Measurements from ENCODE around the gene LYPD6B.

Gene LYPD6B, protein sequence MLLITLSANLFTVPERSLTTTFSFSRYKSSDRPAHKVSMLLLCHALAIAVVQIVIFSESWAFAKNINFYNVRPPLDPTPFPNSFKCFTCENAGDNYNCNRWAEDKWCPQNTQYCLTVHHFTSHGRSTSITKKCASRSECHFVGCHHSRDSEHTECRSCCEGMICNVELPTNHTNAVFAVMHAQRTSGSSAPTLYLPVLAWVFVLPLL

DNA sequence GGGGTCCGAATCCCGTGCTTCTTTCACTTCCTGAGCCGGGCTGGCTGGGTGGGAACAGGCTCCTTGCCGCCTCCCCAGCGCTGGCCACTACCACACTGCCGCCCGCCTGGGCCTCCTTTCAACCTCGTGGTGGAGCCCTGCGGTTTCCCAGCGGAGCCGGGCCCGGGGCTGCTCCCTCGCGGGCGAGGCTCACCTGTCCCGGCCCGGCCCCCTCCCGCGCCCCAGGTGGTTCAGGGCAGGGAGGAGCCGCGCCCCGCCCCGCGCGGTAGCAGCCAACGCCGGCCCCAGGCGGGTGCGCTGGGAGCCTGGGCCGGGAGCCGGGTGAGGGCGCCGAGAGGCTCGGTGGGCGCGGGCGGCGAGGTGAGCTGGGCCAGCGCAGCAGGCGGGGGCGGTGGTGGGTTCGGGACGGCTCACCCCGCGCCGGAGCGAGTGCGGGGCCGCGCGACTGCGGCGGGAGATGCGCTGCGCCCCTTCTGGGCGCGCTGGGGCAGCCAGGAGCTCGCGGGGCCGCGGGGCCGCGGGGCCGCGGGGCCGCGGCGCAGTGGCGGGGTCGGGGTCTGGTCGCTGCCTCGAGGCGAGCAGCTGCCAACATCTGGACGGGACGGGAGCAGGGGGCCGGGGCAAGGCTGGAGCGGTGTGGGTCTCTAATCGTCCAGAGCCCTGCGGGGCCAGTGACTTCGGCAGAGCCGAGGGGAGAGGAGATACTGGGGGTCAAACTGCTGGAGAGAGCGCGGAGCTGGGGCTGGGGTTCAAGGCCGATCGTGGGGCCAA, at the start of gene LYPD6B:
LYPD6B (plus strand) TSS at position 258 of the 771 bp plus-strand sequence. CDS start 92,250 bp downstream, outside the sequence.
- DNase-seq: peak in 1 of 3 donors; percentile 21

DNA sequence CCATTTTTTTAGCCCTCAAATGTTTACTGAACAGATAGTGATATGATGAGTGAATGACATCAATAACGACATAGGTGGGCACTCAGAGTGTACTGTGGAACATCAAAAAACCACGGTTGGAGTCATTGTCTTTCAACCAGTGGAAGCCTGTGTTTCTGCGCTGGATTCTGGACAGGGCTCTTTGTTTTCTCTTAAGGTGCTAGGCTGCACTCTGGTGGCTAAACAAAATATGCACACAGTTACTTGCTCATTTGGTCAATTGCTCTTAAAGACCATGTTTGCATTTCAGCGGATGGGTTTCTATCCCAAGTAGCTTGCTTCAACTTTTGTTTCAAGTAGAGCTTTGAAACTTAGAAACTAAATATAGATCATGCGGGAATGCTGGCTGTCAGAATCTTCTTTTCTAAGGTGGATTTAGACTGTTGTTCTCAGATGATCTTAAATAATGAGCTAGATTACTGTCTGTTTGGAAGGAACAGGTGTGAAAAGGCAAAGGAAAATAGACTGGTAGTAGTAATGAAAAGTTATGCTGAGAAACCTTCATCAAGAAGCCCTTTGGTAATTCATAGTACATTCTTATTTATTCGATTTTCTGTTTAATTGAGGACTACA, 48.5 kb upstream of the LYPD6B start:
- peak; percentile 80 to 88 (median 83) for DNase-seq

DNA sequence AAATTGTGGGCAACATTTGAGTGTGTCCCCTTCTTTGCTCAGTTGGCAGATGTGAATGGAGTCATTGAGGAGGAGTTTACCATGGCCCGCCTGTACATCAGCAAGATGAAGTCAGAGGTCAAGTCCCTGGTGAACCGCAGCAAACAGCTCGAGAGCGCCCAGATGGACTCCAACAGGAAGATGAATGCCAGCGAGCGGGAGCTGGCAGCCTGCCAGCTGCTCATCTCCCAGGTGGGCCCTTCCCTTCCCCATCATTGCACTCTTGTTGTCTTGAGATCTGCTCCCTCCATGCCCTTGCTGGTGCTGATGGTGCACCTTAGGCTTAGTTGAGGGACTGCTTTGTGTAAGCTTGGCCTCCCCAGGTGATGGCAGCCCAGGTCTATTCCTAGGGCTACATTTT, 47.5 kb upstream of the LYPD6B start:
- DNase-seq: no peak

DNA sequence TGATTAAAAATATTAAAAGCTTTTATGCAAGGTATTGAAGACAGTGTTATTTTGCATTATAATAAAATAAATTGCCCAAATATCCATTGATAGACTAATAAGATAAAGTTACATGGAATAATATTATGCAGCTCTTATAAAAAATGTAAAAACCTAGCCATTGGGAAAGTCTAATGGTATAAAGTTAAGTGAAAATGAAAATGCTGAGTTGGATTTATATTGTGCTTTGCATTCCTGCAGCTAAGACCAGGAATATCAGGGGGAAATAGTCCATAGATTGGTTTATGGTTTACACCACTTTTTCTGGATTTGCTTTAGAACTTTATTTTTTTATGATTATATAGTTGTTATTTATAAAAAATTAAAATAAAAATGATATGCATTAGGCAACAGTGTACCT, 46.1 kb upstream of the LYPD6B start:
- no peak for DNase-seq

DNA sequence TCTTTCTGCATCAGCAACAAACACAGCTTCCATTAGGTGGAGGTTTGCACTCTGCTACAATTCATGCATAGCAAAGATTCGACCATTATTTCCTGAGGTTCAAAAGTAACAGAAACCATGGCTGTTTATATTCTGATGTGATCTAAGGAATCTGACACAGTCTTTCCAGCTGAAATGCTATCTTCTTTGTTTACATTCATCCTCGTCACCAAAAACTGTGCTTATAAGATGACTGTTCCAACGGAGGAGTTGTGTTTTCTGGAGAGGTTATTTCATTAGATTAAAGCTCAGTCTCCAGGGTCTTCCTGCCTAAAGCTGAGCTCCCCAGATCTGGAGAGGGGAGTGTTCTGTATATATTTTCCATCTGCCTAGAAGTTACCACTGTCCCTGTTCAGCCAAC, 45.1 kb upstream of the LYPD6B start:
- no peak for DNase-seq

DNA sequence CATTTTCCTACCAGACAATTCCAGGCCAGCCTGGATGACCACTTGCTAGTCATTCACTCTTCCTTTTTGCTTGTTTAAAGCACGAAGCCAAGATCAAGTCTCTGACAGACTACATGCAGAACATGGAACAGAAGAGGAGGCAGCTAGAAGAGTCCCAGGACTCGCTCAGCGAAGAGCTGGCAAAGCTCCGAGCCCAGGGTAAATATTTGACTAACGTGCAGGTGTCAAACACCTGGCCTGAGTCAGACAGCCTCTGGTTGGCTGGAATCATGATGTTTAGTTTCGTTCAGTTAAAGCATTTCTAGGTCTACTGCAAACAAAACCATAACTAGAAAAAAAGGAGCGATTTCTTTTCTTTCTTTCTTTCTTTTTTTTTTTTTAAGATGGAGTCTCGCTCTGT, 44.2 kb upstream of the LYPD6B start:
- DNase-seq: no peak

DNA sequence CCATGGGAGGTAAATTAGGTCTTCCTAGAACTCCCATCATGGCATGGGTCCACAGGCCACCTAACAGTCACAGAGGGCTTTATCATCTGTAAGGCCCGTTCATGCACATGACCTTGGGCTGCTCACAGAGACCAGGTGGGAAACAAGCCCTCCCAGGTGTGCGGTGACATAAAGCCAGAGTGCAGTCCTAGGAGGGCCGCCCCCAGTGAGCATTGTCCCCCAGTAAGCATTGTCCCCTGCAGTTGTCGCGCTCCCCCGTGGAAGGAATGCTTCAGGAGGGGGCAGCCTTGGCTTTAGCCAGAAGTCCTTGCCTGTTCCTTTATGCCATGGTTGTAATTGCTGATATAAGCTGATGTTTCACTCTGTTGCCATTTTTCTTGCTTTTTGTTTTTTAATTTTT, 41.7 kb upstream of the LYPD6B start:
- no peak for DNase-seq

DNA sequence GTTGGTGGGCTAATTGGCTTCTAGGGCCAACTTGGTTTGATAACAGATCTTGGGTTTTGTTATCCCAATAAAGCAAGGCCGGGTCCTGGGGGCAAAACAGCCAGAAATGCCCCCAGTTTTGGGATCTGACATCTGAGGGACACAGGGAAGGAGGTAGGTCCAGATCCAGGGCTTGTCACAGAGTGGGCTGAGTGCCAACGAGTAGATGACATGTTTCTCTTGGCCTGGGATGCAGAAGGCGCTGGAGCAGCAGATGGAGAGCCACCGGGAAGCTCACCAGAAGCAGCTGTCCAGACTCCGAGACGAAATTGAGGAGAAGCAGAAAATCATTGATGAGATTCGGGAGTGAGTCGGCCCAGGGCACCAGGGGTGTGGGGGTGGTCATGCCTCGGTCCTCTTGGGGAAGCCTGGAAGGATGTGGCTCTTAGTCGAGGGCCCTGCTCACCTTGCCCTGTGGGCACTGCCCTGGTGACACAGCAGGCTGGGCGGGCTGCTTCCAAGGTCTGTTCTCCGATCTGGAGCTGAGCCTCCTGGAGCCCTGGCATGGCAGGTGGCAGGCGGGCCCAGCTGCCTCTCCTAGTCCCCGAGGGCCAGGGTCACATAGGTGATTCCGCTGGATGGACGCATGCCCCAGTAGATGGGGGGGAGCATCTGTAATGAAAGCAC, 40.2 kb upstream of the LYPD6B start:
- no peak for DNase-seq

DNA sequence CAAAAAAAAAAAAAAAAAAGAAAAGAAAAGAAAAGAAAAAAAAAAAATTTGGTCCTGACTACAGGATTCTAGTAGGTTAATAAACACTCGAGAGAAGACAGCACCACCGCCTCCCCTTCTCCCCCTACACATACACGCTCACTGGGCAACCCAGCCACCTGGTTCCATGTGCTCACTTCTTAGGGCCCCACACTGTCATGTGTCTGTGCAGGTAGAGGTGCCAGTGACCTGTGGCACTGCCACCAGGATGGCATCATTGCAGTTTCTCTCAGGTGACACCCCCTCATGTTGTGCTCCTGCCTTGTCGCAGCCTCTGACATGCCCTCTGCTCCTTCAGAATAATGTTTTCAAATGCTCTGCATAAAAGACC, 39.7 kb upstream of the LYPD6B start:
- DNase-seq: no peak

DNA sequence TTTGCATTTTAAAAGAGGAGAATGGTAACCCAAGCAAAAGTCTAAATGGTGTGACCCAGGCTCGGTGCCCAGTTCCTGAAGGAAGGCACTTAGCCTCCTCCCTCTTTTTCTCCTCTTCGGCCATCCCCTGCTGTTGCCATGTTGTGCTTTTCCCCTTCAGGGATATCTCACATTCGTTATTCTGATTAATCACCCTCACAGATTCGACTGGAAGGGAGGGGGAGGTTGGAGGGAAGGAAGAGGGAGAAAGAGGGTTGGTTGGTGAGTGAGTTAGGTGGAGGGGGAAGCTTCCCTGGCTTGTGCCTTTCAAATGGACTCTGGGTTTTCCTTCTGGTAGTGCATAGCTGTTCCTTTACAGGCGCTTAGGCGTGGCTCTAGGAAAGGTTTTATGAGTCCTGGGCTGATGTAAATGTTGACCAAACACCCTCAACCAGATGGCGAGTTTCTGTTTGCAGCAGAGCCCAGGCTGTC, 39.0 kb upstream of the LYPD6B start:
- no peak for DNase-seq

DNA sequence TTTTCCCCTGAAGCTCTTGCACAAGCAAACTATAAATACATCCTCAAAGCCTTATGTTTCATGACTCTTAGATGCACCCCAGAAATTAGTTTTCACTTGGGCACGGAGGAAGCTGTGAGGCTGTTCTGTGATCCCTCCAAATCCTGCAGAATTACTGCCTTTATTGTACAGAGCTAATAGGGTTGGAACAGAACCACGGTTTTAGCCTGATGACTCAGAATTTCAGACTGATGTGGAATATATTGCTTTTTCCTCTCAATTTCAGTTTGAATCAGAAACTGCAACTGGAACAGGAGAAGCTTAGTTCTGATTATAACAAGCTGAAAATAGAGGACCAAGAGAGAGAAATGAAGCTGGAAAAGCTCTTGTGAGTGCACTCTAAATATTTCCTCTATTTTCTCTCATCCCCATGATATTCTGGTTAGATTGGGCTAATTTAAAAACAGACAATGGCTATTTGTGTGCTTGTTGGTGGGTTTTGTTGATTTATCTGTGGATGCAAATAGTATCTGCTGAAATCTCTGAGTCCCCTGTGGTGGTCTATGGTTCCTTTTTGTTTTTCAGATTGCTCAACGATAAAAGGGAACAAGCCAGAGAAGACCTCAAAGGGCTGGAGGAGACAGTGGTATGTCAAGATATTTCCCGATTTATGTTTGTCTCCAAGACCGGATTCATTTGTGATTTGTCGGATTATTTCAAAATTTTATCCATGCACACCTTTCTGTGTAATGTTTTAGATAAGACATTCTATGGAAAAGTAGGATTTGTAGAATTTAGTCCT, 38.2 kb upstream of the LYPD6B start:
- peak in 1 of 3 donors; percentile 20 for DNase-seq

DNA sequence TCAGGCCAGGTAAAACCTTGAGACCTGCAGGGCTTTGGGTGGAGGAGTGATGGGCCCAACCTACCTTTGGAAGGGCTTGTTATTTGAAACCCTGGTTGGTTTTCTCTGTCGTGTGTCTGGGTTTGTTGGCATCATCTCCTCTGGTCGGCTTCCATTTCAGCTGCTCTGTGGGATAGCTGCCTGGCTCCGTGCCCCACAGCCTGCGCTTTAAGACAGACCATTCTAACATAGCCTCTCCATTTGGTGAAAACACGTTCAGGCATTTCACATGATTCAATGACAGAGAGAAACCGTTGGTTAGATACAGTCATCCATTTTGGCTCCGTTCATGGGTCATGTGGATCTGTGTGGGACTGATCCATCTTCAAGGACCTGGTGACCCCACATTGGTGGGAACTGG, 37.0 kb upstream of the LYPD6B start:
- DNase-seq: no peak

DNA sequence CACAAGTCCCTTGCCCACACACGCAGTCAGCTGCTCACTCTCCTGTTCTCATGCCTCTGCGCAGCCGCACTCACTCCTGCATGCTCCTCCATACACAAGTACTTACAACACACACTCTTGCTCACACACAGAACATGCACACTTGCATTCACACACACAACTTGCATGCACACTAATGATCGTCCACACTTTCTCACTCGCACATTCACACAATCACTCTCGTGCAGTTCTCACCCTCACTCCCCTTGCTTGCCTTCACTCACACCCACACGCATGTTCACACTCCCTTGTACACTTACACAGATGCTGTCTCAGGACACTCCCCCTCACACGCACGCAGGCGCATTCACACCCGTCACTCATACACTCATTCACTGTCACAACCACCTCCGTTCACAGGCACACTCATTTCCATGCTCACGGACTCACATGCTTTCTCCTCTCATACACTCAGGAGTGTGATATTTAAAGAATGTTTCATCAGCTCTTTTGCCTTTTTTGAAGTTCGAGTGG, 36.1 kb upstream of the LYPD6B start:
- no peak for DNase-seq

DNA sequence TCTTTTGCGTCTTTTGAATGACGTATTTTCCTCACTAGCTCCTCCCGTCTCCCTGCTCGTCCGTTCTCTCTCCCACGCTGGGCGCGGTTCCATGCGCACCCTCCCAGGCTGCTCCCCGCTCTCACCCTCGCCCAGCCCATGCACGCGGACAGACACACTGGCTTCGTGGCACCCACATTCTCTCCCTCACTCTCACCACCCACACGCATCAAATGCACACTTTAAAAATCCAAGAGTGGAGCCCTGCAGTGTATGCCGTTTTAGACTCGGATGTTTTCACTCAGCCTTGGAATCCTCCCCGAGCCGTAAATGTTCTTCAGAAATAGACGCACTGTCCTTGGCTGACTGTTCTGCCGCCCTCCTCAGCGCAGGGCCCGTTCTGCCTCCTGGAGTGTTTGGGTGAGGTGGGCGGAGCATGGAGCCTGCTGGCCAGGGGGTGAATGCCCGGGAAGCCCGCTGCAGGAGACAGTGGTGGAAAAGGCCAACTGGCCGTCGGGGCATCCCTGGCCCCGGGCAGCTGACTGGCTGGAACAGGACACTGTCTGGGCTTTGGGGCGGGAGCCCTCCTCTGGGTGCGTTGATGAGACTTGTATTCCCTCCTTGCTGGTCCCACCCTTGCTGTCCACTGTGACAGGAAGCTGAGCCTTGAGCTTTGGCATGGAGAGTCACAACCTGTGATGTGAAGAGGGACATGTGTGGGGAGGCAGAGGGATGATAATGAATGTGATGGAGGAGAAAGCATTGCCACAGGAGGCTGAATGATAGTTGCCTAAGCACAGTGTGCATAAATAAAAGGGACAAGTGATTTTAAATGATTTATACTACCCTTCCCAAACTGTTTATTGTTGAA, 35.4 kb upstream of the LYPD6B start:
- DNase-seq: no peak

DNA sequence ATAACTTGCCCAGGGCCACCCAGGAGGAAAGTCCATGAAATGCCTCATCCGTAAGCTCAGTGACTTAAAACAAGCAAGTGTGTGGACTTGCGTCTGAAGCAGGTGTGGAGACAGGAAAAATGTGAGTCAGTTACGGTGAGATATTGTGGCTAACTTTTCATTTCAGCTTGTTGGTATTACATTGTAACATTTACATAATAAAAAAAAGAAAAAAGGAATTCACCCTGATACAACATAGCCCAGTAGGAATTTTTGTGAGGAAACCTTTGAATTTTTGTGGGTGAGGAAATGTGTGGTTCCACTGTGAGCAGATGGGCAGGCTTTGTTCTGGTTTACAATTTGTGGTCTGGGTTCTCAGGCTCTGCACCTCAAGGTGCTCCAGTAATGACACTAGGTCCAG, 33.7 kb upstream of the LYPD6B start:
- DNase-seq: no peak

DNA sequence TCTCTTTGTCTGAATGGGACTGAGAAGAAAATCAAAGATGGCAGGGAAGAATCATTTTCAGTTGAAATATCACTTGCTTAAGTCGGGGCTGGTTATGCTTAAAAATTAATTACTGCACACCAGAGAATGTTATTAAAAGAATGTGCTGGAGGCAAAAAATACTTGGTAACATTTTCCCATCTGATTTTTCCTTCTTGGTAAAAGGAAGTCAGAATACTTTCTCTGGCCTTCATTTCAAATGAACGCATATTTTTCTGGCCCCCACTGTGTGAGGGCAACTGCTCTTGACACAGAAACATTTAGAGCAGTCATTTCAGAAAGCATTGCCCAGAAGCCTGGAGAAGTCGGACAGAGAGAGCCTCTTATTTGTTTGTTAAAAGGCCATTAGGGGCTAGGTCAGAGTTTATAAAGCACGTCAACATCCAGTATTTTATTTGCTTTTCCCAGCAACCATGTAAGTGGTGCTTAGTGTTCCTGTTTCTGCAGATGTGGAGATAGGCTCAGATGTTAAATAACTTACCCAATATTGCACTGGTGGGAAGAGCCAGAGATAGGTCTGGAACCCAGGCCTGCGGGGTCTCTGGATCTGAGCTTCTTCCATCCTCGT, 32.9 kb upstream of the LYPD6B start:
- DNase-seq: no peak

DNA sequence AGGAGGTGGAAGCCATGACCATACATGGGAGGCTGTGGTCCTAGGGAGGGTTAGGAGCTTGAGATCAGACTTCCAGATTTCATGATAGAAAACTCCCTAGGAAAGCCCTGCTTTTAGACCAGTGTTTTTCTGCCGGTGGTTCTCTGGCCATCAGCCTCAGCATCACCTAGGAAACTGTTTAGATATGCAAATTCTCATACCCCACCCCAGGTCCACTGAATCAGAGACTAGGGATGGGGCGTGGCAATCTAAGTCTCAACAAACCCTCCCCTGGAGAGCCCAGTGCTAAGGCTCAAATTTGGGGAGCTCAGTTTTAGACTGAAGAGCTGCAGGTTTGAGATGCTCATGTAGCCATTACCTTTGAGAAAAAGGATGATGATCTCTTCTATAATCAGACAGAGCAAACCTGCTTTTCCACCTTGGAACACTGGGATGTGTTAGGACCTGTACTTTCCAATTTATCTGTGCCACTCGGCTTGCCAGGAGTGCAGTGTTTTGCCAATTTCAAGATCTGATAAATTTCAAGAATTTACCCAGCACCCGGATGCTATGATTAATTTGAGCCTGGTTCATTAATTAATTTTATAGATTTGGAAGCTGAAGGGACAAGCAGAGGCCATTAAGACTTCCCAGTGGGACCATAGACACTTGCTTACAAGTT, 31.5 kb upstream of the LYPD6B start:
- no peak for DNase-seq

DNA sequence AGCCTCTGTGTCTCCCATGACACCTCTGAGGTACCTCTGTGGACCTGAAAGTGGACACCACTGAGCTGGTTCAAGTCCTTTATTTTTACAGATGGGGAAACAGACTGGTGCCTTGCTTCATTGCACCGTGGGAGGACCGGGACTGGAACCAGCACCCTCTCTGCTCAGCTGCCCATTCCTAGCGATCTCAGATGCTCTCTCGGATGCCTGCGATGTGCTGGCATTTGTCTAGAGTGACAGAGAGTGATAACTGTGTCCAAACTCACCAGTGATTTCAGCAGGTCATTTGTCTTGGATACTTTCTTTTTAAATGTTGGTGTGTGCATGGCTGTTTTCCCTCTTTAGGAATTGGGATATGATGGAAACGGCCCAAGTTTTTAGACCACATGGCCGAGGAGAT, 30.1 kb upstream of the LYPD6B start:
- no peak for DNase-seq

DNA sequence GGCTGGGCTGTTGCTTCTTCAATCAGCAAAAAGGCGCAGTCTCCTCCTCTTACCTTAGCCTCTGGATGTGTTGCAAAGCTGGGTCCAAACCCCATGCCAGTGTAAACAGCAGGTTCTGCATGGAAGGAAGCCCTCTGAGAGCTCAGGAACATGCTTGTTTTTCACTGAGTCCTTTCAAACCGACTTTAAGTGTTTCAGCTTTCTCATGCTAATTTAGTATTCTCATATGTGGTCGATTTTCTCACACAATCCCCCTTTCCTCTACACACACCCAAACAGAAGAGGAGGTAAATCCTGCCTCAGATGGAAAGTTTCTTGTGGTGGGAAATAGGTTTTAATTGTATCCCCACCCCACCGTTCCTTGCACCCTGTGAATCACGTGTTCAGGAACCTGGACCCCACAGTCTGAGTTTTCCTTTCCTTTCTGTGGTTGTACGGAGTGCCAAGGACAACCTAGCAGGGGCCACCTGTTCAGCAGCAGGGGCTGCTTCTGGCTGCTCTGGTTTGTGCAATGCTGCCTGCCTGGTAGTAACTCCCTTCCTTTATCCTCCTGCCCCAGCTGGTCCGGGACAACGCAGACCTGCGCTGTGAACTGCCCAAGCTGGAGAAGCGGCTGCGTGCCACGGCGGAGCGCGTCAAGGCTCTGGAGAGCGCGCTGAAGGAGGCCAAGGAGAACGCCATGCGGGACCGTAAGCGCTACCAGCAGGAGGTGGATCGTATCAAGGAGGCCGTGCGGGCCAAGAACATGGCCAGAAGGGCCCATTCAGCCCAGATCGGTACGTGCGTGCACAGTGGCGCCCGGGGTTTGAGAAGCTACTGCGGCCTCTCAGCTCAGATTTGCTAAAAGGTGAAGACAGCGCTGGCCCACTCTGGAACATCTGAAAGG, 28.7 kb upstream of the LYPD6B start:
- DNase-seq: no peak

DNA sequence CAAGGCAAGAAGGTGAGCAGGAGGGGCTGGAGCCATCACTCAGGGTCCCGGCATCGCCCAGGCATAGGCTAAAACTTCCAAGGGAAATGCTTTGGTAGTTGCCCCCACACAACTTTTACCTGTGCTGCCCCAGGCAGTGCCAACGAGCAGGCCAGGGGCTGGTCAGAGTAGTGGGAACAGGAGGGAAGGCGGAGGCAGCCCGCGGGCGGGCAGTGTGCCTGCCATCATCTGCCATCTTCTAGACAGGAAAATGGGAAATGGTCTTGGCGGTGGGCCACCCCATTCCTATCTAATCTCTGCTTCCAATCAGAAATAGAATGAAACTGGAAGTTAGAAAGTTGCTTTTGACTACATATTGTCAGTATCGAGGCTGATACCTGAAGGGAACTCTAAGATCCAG, 26.0 kb upstream of the LYPD6B start:
- DNase-seq: no peak
